Stimulated activated CD8-positive, alpha-beta memory T cell treated with anti-CD3 and anti-CD28 coated beads, Interleukin-2, amount 100 ng/mL, for 48 hours (primary cell): ENCODE measurements around the gene NDST4.
"Not testable (repeated sequence)": the region's sequence is repeated elsewhere in the genome, so short reads cannot be mapped to it uniquely, and the experiment has no call there.

Source experiments
- DNase-seq, 2 donors: peaks; one replicate each; pipeline ENCODE4 v3.0.0-alpha.2; 2020; ENCODE audit warnings: low read depth in 2 of 2

Gene NDST4

DNA sequence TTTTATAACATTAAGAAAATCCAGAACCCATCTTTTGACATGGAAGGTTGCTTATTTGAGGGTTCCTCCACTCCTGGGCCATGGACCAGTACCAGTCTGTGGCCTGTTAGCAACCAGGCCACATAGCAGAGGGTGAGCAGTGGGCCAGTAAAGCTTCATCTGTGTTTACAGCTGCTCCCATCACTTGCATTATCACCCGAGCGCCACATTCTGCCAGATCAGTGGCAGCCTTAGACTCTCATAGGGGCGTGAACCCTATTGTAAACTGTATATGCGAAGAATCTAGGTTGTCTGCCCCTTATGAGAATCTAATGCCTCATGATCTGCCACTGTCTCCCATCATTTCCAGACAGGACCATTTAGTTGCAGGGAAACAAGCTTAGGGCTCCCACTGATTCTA lies 58.6 kb downstream of the NDST4 start:
- DNase-seq, result no peak

DNA sequence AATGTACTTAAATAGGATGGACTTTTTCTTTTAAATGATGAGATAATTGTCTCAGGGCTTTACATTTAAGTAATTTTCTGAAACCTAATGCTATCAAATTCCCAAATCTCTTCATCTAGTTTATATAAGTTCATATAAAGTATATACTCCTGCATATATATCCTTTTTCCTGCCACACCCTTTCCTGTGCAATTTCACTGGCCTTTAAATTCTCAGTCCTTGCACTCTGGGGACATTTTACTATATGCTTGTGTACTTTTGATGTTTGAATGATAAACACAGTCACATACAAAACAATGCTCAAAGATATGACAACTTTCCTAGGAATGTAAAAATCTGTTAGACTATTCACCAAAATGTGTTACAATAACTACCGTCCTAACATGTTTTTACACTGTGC lies 60.1 kb downstream of the NDST4 start:
- DNase-seq, result no peak

DNA sequence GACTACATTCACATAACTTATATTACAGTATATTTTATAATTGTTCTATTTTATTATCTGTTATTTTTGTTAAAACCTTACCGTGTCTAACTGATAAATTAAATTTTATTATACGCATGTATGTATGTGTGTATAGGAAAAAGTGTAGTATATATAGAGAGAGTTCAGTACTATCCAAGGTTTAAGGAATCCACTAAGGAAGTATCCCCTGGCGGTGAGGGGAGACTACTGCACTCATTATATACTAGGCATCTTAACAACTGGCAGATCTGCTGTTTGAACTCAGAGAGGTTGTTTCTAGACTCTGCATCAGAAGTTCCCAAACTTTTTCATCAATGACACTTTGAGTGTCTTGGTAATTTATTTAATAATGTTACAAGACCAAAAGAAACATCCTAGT lies 70.9 kb downstream of the NDST4 start:
- DNase-seq, result no peak

DNA sequence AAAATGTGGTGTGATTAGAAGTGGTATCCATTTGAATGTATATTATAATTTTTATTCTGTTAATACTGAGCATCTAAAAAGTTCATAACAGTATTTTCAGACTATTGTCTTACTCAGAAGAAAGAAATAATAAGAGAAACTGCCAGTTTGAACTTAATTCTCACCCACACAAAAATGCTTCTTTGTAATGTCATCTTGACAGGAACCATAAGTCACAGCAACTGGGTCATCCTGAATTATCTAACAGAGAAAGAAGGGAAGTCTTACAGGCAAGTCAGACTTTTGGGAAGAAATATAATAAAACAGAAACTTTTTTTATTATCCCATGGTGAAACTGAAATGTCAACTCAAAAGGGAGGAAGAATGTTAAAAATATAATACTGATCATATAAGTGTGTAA lies 83.1 kb downstream of the NDST4 start:
- no peak for DNase-seq

DNA sequence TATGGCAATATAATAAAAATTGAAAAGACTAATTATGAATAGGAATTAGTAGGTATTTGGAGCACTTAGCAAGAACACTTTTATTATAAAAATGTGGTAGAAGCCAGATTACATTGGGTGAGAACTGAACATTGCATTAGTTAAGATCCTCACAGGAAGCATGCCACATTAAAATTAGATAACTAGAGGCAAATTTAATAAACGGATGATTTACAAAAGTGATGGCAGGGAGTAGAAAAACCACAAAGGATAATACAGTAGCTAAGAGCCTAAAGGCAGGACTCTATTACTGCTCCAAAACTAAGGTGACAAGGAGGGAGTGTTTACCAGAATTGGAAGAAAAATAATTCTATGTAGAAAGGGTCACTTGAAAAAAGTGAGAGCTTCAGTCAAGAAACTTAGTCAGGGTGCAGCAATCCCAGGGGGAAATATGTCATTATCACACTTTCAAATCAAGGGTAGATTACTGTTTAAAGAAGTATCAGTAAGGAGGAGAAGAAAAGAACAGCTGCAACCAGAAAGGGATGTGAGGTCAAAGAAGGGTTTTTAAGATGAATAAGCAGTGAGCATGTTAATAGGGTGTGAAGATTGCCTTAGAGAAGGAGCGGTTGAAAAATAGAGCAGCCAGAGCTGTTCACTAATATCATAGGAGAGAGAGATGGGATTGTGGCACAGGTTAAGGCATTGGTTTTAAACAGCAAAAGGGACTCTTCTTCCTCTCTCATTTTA lies 84.6 kb downstream of the NDST4 start:
- DNase-seq, result no peak

DNA sequence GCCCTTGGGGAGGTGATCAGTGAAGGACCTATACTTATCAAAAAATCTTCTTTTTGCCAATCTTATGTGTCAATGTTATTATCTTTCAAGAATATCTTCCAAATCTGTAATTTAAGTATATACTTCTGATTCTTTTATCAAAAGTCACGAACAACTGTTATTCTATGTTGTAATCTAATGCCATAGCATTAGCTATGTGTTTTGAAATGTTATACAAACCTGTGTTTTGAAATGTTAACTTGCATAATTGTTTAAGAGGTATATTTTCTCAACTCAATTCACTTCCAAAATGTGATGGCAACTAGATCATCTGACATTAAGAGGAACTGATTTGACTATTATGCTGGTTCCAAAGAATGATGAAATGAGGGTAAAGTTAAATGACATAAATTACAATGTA lies 113.5 kb downstream of the NDST4 start:
- no peak for DNase-seq

DNA sequence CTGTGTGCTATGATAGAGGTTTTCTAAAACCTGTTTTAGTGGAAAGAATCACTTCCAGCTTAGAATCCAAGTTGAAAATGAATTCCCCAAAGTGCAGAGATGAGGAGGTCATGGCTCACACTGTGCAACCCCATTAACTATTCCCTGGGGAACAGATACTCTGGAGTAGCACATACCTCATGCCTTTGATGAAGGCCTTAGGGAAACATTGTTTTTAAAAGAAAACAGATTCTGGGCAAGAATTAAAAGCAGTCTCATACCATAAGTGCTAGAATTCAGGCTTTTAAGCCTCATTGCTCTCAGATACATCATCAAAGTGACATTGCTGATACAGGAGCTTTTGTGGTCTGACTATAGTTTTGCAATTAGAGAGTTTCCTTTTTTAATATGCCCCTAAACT lies 115.1 kb downstream of the NDST4 start:
- no peak for DNase-seq

DNA sequence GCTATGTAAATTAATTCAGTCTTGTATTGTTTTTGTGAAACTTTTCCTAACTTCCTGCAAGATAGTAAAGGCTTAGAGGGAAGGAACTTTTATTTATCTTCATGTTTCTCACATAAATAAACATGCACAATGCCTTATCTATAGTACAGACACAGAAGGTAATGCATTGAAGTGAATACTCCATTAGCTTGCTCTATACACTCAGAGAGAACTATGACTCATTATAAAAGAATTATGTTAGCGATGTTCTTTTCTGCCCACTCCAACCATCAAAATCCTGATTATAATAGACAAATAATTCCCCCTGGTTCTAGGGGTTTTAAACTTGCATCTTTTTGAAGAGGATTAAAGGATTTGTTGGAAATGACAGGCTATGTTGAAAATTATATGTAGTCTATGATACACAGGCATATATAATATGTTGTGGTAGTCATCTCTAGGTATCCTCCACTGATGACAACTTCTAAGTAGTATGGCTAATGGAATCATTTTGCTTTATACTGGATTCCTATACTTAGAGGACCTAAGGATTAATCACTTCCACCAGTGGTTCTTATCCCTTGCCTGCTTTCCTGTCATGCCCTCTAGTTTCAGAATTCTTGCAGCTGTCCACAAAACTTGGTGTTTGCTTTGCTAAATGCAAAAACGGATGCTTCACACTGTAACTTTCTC lies 115.7 kb downstream of the NDST4 start:
- no peak for DNase-seq

DNA sequence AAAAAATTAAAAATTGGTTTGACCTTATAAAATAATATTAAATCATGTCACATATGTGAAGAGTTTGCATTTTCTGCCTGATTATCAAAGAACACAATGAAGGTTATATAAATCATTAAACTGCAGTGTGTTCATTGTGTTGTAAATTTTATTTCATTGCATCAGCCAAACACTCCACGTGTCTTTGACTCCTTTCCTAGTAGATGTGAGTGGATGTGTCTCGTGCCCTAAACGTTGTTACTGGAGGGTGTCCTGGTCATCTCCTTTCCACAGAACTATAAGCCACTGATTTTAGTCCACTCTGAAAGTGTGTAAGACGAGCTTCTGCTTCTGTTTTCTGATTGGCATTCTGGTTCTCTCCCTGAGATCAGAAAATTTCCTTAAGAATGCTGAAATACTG lies 127.3 kb downstream of the NDST4 start:
- DNase-seq, result no peak

DNA sequence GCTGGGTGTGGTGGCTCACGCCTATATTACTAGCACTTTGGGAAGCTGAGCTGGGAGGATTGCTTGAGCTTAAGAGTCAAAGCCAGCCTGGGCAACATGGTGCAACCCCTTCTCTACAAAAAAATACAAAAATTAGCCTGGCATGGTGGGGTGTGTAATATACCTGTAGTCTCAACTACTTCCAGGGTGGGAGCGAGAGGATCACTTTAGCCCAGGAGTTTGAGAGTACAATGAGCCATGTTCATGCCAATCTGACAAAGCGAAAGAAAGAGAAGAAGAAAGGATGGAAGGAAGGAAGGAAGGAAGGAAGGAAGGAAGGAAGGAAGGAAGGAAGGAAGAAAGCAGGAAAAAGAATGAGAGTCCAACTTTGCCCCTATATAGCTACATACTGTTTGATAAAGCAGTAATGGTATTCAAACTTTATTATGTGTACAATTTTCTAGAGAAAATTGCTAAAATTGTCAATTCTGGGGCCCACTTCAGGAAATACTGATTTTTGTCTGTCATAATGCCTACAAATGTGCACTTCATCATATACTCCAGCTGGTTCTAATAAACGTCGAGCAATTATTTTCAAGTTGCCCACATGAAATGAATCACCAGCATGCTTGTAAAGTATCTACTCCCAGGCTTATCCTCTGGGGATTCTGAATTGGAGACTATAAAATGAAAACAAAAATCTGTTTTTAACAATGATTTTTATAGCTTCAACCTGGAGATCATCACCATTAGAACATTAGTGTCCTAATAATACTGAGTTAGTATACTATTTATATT lies 132.3 kb downstream of the NDST4 start:
- no peak for DNase-seq

DNA sequence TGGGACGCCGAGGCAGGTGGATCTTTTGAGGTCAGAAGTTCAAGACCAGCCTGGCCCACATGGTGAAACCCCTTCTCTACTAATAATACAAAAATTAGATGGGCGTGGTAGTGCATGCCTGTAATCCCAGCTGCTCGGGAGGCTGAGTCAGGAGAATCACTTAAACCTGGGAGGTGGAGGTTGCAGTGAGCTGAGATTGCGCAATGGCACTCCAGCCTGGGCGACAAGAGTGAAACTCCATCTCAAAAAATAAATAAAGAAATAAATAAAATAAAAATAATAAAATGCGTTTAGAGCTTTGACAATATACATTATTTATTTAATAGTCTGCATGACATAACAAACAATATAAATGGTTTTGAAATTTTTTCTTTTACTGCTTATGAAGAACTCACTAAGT lies 133.0 kb downstream of the NDST4 start:
- DNase-seq, result not testable (repeated sequence)

DNA sequence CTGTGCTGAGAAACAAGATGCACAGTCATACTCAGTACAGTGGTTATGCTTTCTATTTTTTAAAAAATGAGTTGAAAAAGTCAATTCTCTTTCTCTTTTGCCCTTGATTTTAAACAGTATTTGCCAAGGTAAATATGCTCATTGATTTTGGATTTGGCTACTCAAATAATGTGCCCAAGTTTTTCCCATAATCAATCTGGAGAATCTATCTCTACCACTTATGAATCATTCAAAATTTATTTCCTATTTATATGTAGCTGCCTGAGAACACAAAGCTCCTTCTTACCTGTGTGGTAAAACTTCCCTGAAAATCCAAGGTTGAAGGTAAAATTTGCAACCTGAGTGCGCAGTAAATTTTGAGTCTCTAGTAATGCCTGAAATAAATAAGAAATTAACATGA lies 136.5 kb downstream of the NDST4 start:
- DNase-seq, result no peak

DNA sequence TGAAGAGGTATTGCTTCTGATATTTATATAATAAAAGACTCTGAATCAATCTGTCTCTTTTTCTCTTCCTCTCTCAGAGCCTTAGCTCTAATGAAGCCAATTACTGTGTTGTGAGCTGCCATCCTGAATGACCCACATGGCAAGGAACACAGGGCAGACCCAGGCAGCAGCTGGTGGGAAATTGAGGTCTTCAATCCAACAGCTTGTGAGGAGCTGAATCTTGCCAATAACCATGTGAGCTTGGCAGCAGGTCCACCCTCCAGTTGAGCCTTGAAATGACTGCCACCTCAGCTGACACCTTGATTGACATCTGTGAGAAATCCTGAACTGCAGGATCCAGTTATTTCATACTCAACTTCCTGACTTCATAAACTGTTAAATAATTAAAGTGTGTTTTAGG lies 149.4 kb downstream of the NDST4 start:
- no peak for DNase-seq

DNA sequence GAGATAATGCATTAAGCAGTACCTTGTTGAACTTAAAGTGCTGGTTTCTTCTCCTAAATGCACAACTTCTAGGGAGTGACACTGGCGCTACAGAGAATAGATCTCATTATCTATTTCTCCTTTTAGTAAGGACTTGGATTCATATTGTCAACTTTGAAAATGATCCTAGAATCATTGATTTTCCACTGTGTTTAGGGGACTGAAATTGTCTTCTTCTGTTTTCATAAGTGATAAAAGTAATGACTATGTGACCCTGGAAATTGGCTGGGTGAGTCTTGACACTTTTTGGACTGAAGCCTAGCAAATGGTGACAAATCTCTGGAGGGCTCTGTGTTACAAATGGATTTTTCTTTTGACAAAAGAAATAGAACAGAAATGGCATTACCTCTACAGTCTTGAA lies 167.8 kb downstream of the NDST4 start:
- no peak for DNase-seq

DNA sequence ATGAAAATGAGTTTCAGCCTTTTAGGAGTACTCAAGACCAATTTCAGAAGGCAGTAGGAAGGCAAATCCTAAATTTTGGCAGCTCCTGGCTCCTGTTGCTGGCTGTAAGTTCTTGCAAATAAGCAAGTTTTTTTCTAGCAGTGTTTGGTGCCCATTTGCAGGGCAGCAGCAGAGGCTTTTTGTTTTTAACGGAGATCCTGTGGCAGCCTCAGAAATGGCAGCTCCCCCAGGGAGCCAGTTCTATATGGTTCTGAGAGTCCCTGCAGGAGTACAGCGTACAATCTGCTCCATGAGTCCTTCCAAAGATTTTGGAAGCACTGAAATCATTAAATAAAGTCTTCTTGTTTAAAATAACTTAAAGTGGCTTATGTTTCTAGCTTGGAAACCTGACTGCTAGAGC lies 171.9 kb downstream of the NDST4 start:
- no peak for DNase-seq

DNA sequence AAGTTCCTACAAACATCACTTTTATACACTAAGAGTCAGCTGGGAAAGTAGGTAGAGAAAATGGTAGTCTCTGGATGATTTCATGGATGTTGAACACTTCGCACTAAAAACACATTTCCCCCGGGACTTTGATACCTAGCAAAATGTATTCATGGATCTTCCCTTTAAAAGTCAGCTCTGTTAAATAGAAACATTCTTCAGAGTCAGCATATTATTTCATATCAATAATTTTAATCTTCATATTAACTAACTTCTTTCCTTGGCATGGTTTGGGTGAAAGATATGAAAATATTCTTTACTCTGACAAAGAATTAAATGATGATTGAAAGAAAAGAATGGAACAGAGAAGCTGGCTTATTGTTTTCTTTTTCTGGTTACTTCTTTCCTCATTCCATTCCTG lies 185.5 kb downstream of the NDST4 start:
- DNase-seq, result no peak

DNA sequence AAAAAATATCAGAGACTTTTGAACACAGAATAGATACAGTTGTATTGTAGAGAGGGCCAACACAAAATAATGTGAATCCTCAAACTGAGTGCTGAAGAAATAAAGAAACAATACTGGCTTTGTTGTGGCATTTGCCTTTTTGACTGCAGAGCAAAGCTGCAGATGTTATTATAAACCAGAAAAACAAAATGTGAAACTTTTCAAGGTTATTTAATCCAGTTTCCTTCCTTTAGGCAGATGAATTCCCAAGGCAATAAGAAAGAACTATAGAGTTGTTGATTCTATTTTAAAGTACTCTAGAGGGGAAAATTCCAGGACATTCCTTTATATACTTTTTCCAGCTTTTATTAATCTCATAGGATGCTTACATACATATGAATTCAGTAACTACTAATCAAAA lies 186.8 kb downstream of the NDST4 start:
- no peak for DNase-seq

DNA sequence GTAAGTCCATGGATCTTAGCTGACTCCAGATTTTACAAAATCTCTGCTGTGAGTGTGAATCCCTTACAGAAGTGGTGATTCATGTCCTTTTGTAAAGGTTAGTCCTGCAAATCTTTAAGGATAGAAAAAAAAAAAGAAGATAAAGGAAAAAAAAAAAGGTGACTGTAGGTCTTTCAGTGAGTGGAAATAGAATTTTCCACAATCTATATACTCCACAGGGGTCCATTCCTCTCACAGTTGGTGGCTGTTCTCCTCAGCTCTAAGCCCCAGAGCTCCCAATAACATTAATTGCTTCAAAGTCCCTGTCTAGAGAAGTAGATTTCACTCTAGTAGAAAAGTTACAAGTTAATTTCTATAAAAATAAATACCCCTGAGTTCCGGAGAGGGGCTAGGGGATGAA lies 189.1 kb downstream of the NDST4 start:
- DNase-seq, result no peak

DNA sequence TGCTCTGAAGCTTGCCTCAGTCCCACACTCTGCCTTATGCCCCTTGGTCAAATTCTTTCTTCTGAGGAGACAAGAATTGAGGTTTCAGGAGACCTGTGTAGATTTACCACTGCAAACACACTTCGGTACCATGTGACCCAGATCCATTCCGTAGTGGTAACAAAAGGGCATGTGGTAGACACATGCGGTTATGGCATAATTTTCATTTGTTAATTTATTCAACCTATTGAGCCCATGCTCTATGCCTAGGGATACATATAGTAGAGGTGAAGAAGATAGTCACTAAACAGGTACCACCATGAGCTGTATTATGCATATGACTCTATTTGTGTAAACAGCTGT lies 190.9 kb downstream of the NDST4 start:
- no peak for DNase-seq

DNA sequence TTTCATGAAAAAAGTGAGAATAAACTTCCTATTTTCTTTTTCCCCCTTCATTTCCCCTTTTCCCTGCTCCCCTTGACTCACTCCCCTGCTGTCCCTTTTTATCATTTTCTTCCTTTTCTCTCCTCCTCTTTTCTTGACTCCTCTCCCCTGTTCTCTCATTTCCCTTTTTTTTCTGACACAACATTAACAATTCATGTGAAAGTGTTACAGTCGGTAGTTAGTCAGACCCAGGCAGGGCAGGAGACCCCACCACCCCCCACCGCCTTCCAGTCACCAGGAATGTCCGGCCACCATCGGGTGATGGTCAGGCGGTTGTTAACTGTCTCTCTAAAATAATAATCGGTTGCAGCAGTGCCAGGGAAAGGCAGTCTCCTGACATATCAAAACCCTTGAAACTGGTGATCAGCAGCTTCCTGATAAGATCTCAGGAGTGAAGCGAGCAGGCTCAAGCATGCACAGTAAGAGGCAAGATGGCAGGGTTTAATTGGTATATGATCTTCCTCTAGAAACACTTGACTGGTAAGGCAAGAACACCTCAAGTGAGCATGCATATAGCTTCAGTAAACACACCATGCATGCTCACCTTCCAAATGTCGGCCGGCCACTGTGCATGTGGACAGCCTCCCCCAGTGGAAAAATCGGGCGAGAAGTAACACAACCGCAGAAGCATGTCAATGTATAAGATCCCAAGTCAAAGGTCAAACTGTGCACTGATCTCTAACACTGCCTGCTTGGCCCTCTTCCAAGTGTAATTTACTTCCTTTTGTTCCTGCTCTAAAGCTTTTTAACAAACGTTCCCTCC lies 191.4 kb downstream of the NDST4 start:
- no peak for DNase-seq

DNA sequence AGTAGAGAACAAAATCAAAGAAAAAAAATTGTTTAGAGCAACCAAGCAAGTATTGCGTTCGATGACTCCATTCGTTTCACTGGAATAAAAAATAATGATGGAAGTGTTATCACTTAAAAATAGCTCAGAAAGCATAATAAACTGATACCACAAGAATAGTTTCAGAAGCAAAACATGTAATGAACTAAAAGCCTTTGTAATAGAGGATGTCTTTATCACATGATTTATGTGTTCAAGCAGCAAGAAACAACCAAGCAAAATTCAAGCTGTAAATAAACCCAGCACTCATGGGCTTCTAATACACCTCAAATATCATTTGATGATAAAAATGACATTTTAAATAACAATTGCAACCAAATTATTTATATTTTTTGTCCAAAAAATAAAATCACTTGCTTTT lies 192.2 kb downstream of the NDST4 start:
- no peak for DNase-seq

DNA sequence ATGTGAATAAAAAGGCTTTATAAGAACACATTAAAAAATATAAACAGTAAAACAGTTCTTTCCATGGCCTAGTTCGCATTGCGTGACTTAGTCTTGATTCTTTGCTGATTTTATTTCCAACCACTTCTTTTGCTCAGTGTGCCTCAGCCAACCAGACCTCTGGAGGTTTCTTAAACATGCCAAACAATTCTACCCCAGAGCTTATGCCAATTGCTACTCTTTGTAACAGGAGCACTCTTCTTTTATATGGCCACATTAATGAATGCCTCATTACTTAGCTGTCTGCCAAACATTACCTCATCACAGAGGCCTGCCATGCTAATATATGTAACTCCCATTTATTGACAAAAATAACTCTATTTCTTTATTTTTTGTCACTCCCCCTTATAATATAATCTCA lies 202.3 kb downstream of the NDST4 start:
- DNase-seq, result no peak
